Skeletal muscle satellite cell (primary cell): Measurements from ENCODE around the gene DNAH7.
"Not testable (repeated sequence)": the region's sequence is repeated elsewhere in the genome, so short reads cannot be mapped to it uniquely, and the experiment has no call there.

Experiments used
- H3K27me3 ChIP-seq: 2 replicates; pipeline ENCODE4 v1.7.0; 2013; ENCODE audit warnings: low read length; ENCODE audit not compliant: control insufficient read depth, insufficient read depth
- H3K36me3 ChIP-seq: 2 replicates; pipeline ENCODE4 v1.7.0; 2013; ENCODE audit warnings: mild to moderate bottlenecking, control low read depth, low read length; ENCODE audit not compliant: insufficient read depth
- H3K4me1 ChIP-seq: 2 replicates; pipeline ENCODE4 v1.7.0; 2013; ENCODE audit warnings: low read length; ENCODE audit not compliant: control insufficient read depth, insufficient read depth
- H3K4me2 ChIP-seq: 2 replicates; pipeline ENCODE4 v1.7.0; 2013; ENCODE audit warnings: mild to moderate bottlenecking, low read length
- H3K4me3 ChIP-seq: 2 replicates; pipeline ENCODE4 v1.7.0; 2013; ENCODE audit warnings: low read length
- H3K9ac ChIP-seq: 2 replicates; pipeline ENCODE4 v1.7.0; 2013; ENCODE audit warnings: mild to moderate bottlenecking, low read depth, low read length, moderate library complexity
- H3K9me3 ChIP-seq: replicated peaks from 2 replicates; pipeline ENCODE4 v1.7.0; 2013; ENCODE audit warnings: mild to moderate bottlenecking, control low read depth, low read length

Gene DNAH7

DNA sequence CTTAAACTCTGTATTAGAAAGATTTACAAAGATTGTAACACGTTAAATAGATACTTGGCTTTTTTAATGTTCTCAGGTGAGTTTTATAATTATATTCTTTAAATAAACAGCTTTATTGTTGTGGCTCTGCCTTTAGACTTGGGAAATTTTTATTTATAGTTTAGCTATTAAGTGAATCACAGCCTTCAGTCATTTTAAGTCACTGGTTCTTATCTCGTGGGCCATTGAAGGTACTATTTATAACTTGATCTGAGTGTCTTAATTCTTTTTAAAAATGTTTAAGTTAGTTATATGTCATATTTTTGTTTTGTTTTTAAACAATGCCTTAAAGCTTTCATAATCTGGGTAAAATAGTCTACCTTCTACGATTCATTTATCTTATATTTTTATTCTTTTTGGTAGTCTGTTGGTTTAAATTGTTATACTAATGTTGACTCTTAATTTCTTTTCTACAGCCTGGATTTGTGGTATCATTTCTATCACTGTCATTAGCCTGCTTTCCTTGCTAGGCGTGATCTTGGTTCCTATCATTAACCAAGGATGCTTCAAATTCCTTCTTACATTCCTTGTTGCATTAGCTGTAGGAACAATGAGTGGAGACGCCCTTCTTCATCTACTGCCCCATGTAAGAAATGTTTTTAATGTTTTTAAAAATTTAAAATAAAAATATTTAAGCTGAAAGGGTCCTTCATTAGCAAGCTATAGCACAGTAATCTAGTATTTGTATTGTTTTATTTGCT is 362.3 kb downstream of the DNAH7 start:
- Histone ChIP-seq H3K36me3 (no peaks in the 10 kb centered on the region), H3K4me2 (no peak overlapping the region), H3K4me3 (no peak overlapping the region), H3K9me3 (no peaks in the 10 kb centered on the region), H3K9ac (no peak overlapping the region), H3K27me3 (no peaks in the 10 kb centered on the region), H3K4me1 (peaks cover 10% of the 10 kb centered on the region)

DNA sequence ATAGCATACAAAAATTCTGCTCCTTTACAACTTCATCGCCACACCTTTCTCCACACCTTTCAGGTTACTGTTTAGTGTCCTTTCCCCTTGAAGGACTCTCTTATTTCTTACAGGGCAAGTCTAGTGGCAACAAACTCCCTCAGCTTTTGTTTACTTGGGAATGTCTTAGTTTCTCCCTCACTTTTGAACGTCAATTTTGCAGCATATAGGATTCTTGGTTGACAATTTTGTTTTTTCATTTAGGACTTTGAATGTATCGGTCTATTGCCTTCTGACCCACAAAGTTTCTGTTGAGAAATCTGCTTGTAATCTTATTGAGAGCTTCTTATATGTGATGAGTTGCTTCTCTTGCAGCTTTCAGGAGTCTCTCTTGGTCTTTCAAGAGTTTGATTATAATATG is 368.2 kb downstream of the DNAH7 start:
- Histone ChIP-seq H3K9ac (no peak overlapping the region), H3K4me1 (no peaks in the 10 kb centered on the region), H3K9me3 (no peaks in the 10 kb centered on the region), H3K36me3 (no peaks in the 10 kb centered on the region), H3K27me3 (no peaks in the 10 kb centered on the region), H3K4me2 (no peak overlapping the region), H3K4me3 (no peak overlapping the region)

DNA sequence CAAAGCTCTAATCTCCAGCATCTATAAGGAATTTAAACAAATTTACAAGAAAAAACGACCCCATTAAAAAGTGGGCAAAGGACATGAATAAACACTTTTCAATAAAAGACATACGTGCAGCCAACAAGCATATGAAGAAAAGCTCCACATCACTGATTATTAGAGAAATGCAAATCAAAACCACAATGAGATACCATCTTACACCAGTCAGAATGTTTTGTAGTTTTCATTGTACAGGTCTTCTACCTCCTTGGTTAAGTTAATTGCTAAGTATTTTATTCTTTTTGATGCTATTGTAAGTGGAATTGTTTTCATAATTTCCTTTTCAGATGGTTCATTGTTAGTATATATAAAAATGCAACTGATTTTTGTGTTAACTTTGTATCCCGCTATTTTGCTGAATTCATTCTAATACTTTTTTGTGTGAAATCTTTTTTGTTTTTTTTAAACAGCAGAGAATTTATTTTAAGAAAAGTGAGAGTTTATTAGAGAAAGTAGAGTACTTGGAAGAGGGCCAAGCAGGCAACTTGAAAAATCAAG is 370.9 kb downstream of the DNAH7 start:
- Histone ChIP-seq H3K4me2 (no peak overlapping the region), H3K4me3 (no peak overlapping the region)

DNA sequence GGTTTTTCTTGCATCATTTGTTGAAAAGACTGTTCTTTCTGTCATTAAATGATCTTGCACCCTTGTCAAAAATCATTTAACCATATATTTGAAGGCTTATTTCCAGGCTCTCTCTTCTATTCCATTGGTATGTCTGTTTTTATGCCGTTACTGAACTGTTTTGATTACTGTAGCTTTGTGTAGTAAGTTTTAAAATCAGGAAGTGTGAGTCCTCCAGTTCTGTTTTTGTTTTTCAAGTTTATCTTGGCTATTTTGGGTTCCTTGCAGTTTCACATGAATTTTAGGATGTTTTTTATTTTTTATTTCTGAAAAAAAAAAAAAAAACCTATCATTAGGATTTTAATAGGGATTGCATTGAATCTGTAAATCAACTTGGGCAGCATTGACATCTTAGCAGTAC is 372.6 kb downstream of the DNAH7 start:
- Histone ChIP-seq H3K9ac (no peak overlapping the region), H3K36me3 (no peaks in the 10 kb centered on the region), H3K4me1 (no peaks in the 10 kb centered on the region), H3K9me3 (no peaks in the 10 kb centered on the region), H3K4me2 (no peak overlapping the region), H3K27me3 (no peaks in the 10 kb centered on the region), H3K4me3 (no peak overlapping the region)

More for the DNA sequence above, 370.9 kb downstream of the DNAH7 start:
- Histone ChIP-seq H3K9me3 (no peaks in the 10 kb centered on the region), H3K36me3 (no peaks in the 10 kb centered on the region), H3K4me1 (no peaks in the 10 kb centered on the region), H3K27me3 (no peaks in the 10 kb centered on the region), H3K9ac (no peak overlapping the region)

DNA sequence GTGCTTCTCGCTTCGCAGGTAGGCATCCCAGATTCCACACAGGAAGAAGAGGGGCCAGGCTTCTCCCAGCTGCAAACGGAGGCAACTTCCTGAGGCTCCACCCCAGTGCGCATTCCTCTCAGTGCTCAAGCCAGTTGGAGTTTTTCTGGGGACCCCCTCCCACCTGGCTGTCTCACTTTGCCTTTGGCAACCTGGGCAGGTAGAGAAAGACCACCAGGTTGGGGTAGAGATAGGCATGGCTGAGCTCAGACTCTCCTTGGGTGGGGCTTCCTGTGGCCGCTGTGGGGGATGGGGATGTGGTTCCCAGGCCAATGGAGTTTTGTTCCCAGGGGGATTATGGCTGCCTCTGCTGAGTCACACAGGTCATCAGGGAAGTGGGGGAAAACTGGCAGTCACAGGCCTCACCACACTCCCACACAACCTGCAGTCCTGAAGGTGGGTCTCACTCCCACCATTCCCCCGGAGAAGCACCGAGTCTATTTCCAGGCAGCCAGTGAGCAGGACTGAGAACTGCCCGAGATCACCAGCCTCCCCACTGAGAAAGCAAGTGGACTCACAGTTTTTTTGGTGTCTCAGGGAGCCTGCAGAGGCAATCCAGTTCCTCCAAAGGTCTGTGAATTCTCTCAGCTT is 373.5 kb downstream of the DNAH7 start:
- Histone ChIP-seq H3K4me3 (no peak overlapping the region), H3K9ac (no peak overlapping the region), H3K4me2 (no peak overlapping the region), H3K4me1 (no peaks in the 10 kb centered on the region), H3K9me3 (no peaks in the 10 kb centered on the region), H3K27me3 (no peaks in the 10 kb centered on the region), H3K36me3 (no peaks in the 10 kb centered on the region)

DNA sequence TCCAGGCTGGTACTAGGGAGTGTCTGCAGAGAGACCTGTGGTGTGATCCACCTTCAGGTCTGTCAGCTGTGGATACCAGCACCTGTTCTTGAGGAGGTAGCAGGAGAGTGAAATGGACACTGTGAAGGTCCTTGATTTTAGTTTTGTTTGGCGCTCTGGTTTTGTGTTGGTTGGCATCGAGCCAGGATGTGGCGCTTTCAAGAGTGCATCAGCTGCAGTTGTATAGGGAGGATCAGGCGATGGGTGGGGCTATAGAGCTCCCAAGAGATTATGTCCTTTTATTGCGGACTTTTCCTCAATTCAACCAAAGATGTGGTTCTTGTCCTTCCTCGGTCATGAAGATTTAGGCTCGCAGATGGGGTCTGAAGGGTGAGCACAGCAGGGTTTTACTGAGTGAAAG is 374.1 kb downstream of the DNAH7 start:
- H3K27me3 ChIP-seq = no peaks in the 10 kb centered on the region

DNA sequence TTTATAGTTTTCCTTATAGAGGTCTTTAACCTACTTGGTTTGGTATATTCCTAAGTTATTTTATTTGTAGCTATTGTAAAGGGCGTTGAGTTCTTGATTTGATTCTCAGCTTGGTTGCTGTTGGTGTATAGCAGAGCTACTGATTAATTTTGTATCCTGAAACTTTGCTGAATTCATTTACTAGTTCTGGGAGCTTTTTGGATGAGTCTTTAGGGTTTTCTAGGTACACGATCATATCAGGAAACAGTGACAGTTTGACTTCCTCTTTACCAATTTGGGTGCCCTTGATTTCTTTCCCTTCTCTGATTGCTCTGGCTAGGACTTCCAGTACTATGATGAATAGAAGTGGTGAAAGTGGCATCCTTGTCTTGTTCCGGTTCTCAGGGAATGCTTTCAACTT is 376.1 kb downstream of the DNAH7 start:
- not testable (repeated sequence) for H3K4me3 ChIP-seq, H3K4me2 ChIP-seq, H3K36me3 ChIP-seq, H3K9ac ChIP-seq, H3K9me3 ChIP-seq, H3K4me1 ChIP-seq, H3K27me3 ChIP-seq

More for the DNA sequence above, 374.1 kb downstream of the DNAH7 start:
- Histone ChIP-seq H3K4me2 (no peak overlapping the region), H3K36me3 (no peaks in the 10 kb centered on the region), H3K9me3 (no peaks in the 10 kb centered on the region), H3K4me3 (no peak overlapping the region), H3K9ac (no peak overlapping the region), H3K4me1 (no peaks in the 10 kb centered on the region)
